SK-N-SH (cell line): Measurements from ENCODE around the gene ISCA2. TPM values are rescaled to one million over a fixed set of nuclear protein-coding genes. Genes with fewer than 3 reads are reported as not detected.

Experiments used
- CTCF ChIA-PET: fragments of 300-600, 350-600 bp; formaldehyde crosslinking; extraction: SDS; loops from one replicate; lab custom pipeline; 2021; lab: Yijun Ruan, JAX
- POLR2A ChIA-PET: fragments of 350-600 bp; sonication (Branson Sonifier 250); formaldehyde crosslinking; extraction: SDS; loops from one replicate; lab custom pipeline; 2020; ENCODE audit warnings: antibody characterized with exemption, inconsistent platforms; lab: Yijun Ruan, JAX
- DNase-seq: peaks from one replicate; pipeline ENCODE4 v3.0.0; 2012
- H2AFZ ChIP-seq: fragments of 200-600 bp; sonication (generic); 2 replicates; pipeline ENCODE4 v1.8.1; 2016; ENCODE audit warnings: antibody characterized with exemption, mild to moderate bottlenecking, low read depth
- H3F3A ChIP-seq: fragments of 200-600 bp; sonication (generic); replicated peaks from 2 replicates; pipeline ENCODE3; 2016; ENCODE audit warnings: antibody characterized with exemption, mild to moderate bottlenecking; ENCODE audit not compliant: insufficient read depth
- H3K27ac ChIP-seq, 2 experiments: fragments of 200-500 bp in 1 of 2; fragments of 200-600 bp in 1 of 2; sonication (Bioruptor generic) in 1 of 2; sonication (generic), shearing (Covaris generic) in 1 of 2; 2 replicates each; pipeline versions ENCODE4 v1.5.1 to v1.6.1; 2014 to 2016; ENCODE audit warnings: low read depth in 2 of 2, inconsistent platforms in 1 of 2, low read length in 1 of 2, mild to moderate bottlenecking in 1 of 2, mixed read lengths in 1 of 2
- H3K27me3 ChIP-seq: fragments of 200-600 bp; sonication (generic), shearing (Covaris generic); 2 replicates; pipeline ENCODE4 v1.6.1; 2016; ENCODE audit warnings: mixed run types; ENCODE audit not compliant: insufficient read depth
- H3K36me3 ChIP-seq, 2 experiments: fragments of 200-500 bp in 1 of 2; fragments of 200-600 bp in 1 of 2; sonication (Bioruptor generic) in 1 of 2; sonication (generic) in 1 of 2; replicated peaks in 1 of 2; 2 replicates each; pipeline versions ENCODE3 to v1.5.1; 2014 to 2016; ENCODE audit warnings: low read length in 1 of 2, mild to moderate bottlenecking in 1 of 2; ENCODE audit not compliant: insufficient read depth in 2 of 2, control insufficient read depth in 1 of 2
- H3K4me1 ChIP-seq, 2 experiments: fragments of 200-500 bp in 1 of 2; fragments of 200-600 bp in 1 of 2; sonication (Bioruptor generic) in 1 of 2; sonication (generic), shearing (Covaris generic) in 1 of 2; 2 replicates each; pipeline versions ENCODE4 v1.5.1 to v1.6.1; 2014 to 2016; ENCODE audit warnings: low read depth in 1 of 2, low read length in 1 of 2, mixed run types in 1 of 2; ENCODE audit not compliant: insufficient read depth in 2 of 2, control insufficient read depth in 1 of 2
- H3K4me2 ChIP-seq: fragments of 200-600 bp; sonication (generic), shearing (Covaris generic); 2 replicates; pipeline ENCODE4 v1.6.1; 2017; ENCODE audit warnings: mixed run types
- H3K4me3 ChIP-seq, 2 experiments: fragments of 200-500 bp in 1 of 2; fragments of 200-600 bp in 1 of 2; sonication (Bioruptor generic) in 1 of 2; sonication (generic), shearing (Covaris generic) in 1 of 2; 2 replicates each; pipeline versions ENCODE4 v1.5.1 to v1.8.1; 2014 to 2016; ENCODE audit warnings: low read depth in 2 of 2, inconsistent platforms in 1 of 2, low read length in 1 of 2, mild to moderate bottlenecking in 1 of 2, mixed read lengths in 1 of 2, moderate library complexity in 1 of 2
- H3K79me2 ChIP-seq: fragments of 200-600 bp; sonication (generic); 2 replicates; pipeline ENCODE4 v1.8.1; 2017; ENCODE audit warnings: mild to moderate bottlenecking; ENCODE audit not compliant: insufficient read depth
- H3K9ac ChIP-seq: fragments of 200-600 bp; sonication (generic); 2 replicates; pipeline ENCODE4 v1.6.1; 2017; ENCODE audit warnings: mixed run types
- H3K9me2 ChIP-seq: fragments of 200-600 bp; sonication (generic); 2 replicates; pipeline ENCODE4 v1.6.1; 2017; ENCODE audit warnings: mixed run types
- H3K9me3 ChIP-seq: fragments of 200-600 bp; sonication (generic); 2 replicates; pipeline ENCODE4 v1.6.1; 2017; ENCODE audit warnings: mixed run types, mild to moderate bottlenecking, moderate library complexity
- H4K20me1 ChIP-seq: fragments of 200-600 bp; sonication (generic); 2 replicates; pipeline ENCODE4 v1.6.1; 2017; ENCODE audit warnings: mild to moderate bottlenecking, mixed run types; ENCODE audit not compliant: insufficient read depth
- CHD2 ChIP-seq: fragments of 150-350 bp; IDR thresholded peaks from 2 replicates; pipeline ENCODE4 v1.6.1; 2018; ENCODE audit warnings: low read length; ENCODE audit not compliant: partially characterized antibody
- ELF1 ChIP-seq: IDR thresholded peaks from 2 replicates; pipeline ENCODE4 v1.4.0; 2012
- FOXJ3 ChIP-seq: sonication (generic); formaldehyde crosslinking; IDR thresholded peaks from 2 replicates; pipeline ENCODE4 v1.5.1; 2020; ENCODE audit warnings: mild to moderate bottlenecking, missing genetic modification reagents
- MXI1 ChIP-seq: IDR thresholded peaks from 2 replicates; pipeline ENCODE4 v1.6.1; 2012; ENCODE audit warnings: mild to moderate bottlenecking, low read depth, low read length, improper control_type of control experiment
- POLR2AphosphoS5 ChIP-seq: IDR thresholded peaks from 2 replicates; pipeline ENCODE4 v1.6.1; 2012; ENCODE audit warnings: low read depth, low read length
- RFX5 ChIP-seq: IDR thresholded peaks from 2 replicates; pipeline ENCODE4 v1.6.1; 2012; ENCODE audit warnings: mild to moderate bottlenecking, improper control_type of control experiment, low read length
- SIN3A ChIP-seq: IDR thresholded peaks from 2 replicates; pipeline ENCODE4 v1.6.1; 2012; ENCODE audit warnings: low read depth, mild to moderate bottlenecking, low read length, moderate library complexity, borderline replicate concordance
- TAF1 ChIP-seq: IDR thresholded peaks from 2 replicates; pipeline ENCODE4 v1.6.1; 2012; ENCODE audit warnings: low read depth, mild to moderate bottlenecking, low read length, moderate library complexity, borderline replicate concordance
- YY1 ChIP-seq: IDR thresholded peaks from 2 replicates; pipeline ENCODE4 v1.4.0; 2012; ENCODE audit warnings: low read depth, mild to moderate bottlenecking
- WGBS: methylation state at CpG from one replicate; pipeline ENCODE4 v1.1.6; 2017; ENCODE audit warnings: low lambda C conversion rate; 5-methylcytosine and 5-hydroxymethylcytosine counted together
- polyA plus RNA-seq, 3 experiments: library from polyadenylated mRNA; depleted of rRNA; stranded (reverse); fragments of >200 nt; gene quantifications; 2 replicates each; pipeline ENCODE4 v1.2.3, GENCODE V29; 2012
- TF ChIP-seq, protein P1 (sequence below): IDR thresholded peaks from 2 replicates; pipeline ENCODE4; 2012
- TF ChIP-seq, protein P2 (sequence below): IDR thresholded peaks from 2 replicates; pipeline ENCODE4 v1.4.0; 2012; ENCODE audit warnings: low read depth, borderline replicate concordance
- TF ChIP-seq, protein P3 (sequence below): fragments of 200-600 bp; sonication (generic); IDR thresholded peaks from 2 replicates; pipeline ENCODE4 v1.6.1; 2017; ENCODE audit warnings: antibody characterized with exemption, mild to moderate bottlenecking, moderate library complexity
- TF ChIP-seq, protein P4 (sequence below): fragments of 150-350 bp; IDR thresholded peaks from 2 replicates; pipeline ENCODE4 v1.6.1; 2016; ENCODE audit warnings: mild to moderate bottlenecking, low read depth, low read length
- TF ChIP-seq, protein P5 (sequence below): IDR thresholded peaks from 2 replicates; pipeline ENCODE4 v1.4.0; 2012; ENCODE audit warnings: low read depth

The ISCA2 gene, protein sequence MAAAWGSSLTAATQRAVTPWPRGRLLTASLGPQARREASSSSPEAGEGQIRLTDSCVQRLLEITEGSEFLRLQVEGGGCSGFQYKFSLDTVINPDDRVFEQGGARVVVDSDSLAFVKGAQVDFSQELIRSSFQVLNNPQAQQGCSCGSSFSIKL
- 37.3 and 51.9 TPM in 2 replicates for polyA plus RNA-seq (2012; rRNA removed)
- polyA plus RNA-seq (2012; cell fraction: cytosol; rRNA removed), result 57.2 and 70.6 TPM in 2 replicates
- polyA plus RNA-seq (2012; cell fraction: nucleus; rRNA removed), result 17.1 and 20.7 TPM in 2 replicates

DNA sequence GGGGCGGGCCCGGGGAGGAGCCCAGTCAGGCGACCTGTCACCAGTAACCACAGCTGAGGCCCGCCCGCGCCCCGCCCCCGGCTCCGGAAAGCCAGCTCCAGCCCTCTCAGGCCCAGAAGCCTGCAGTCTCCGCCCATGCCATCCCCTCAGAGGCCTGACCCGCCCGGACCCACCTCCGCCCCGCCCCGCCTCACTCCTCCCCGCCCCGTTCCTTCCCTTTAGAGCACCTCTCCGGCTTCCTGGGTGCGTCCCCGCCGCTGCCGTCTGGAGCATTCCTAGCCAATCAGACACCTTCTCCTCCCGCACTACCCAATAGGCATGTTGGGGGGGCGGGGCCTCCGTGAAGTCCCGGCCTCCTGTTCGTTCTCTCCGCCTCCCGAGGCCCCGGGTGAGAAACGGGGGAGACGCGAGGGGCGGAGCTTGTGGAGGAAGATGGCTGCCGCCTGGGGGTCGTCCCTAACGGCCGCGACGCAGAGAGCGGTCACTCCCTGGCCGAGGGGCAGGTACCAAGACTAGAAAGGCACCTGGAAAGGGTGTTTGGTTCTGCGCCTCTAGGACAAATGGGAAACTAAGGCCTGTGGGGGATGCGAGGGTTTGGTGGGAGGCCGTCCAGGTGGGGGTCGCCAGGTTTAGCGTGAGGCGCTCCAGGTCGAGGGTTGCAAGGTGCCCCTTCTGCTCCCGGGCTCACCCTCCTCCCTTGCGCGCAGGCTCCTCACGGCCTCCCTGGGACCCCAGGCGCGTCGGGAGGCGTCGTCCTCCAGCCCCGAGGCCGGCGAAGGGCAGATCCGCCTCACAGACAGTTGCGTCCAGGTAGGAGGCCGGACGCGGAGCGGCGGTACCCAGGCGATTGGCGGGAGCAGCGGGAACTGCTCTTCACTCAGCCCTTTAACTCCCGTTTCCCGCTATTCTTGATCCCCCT is at the start of gene ISCA2:
Gene ISCA2 (plus strand): TSS at position 423 of the 919 bp plus-strand sequence. CDS start 10 bp downstream, at position 433.
- peak; percentile 99 for DNase-seq
- H3K9me3 ChIP-seq, result no peaks in the 10 kb centered on the region
- H3K79me2 ChIP-seq, result peaks cover 40% of the 10 kb centered on the region
- under 1% methylated on average over 27 of the region's 73 CpGs for WGBS
- H3K4me1 ChIP-seq, result peaks cover 13 to 20% of the 10 kb centered on the region in 2 experiments; a peak in 3 of 4 replicates
- no peaks in the 10 kb centered on the region for H3K27me3 ChIP-seq
- ChIA-PET POLR2A (interaction anchor here (0.6 to 1.1 kb wide), 4 partner anchors 67 to 525 kb away, joined by 3 read pairs; no protein-coding TSS in a partner anchor), CTCF (interaction anchor here (0.7 to 11.1 kb wide), 5 partner anchors 9 to 190 kb away, joined by 3 to 126 read pairs (median 3); partner anchors contain the start of gene LTBP2)
- peak within 1 kb of the TSS; percentile 92 for H2AFZ ChIP-seq
- H3K4me3 ChIP-seq, result peak within 1 kb of the TSS; percentile 87 to 91
- peaks cover 9 to 10% of the 10 kb centered on the region in 2 experiments for H3K36me3 ChIP-seq
- peak; percentile 22 for TF ChIP-seq MXI1
- TF ChIP-seq, protein P1, sequence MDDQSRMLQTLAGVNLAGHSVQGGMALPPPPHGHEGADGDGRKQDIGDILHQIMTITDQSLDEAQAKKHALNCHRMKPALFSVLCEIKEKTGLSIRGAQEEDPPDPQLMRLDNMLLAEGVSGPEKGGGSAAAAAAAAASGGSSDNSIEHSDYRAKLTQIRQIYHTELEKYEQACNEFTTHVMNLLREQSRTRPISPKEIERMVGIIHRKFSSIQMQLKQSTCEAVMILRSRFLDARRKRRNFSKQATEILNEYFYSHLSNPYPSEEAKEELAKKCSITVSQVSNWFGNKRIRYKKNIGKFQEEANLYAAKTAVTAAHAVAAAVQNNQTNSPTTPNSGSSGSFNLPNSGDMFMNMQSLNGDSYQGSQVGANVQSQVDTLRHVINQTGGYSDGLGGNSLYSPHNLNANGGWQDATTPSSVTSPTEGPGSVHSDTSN, result 0 out of 2 replicates have a peak, but pooled peaks have one; percentile 13
- peak; percentile 70 for TF ChIP-seq ELF1
- peak; percentile 79 for TF ChIP-seq POLR2AphosphoS5
- TF ChIP-seq RFX5, result no peak; the same call in 1 of the 2 replicates
- peak; percentile 75; the same call in 1 of the 2 replicates for TF ChIP-seq TAF1
- TF ChIP-seq, protein P2, sequence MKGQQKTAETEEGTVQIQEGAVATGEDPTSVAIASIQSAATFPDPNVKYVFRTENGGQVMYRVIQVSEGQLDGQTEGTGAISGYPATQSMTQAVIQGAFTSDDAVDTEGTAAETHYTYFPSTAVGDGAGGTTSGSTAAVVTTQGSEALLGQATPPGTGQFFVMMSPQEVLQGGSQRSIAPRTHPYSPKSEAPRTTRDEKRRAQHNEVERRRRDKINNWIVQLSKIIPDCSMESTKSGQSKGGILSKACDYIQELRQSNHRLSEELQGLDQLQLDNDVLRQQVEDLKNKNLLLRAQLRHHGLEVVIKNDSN, result 0 out of 2 replicates have a peak, but pooled peaks have one; percentile 45
- TF ChIP-seq, protein P3, sequence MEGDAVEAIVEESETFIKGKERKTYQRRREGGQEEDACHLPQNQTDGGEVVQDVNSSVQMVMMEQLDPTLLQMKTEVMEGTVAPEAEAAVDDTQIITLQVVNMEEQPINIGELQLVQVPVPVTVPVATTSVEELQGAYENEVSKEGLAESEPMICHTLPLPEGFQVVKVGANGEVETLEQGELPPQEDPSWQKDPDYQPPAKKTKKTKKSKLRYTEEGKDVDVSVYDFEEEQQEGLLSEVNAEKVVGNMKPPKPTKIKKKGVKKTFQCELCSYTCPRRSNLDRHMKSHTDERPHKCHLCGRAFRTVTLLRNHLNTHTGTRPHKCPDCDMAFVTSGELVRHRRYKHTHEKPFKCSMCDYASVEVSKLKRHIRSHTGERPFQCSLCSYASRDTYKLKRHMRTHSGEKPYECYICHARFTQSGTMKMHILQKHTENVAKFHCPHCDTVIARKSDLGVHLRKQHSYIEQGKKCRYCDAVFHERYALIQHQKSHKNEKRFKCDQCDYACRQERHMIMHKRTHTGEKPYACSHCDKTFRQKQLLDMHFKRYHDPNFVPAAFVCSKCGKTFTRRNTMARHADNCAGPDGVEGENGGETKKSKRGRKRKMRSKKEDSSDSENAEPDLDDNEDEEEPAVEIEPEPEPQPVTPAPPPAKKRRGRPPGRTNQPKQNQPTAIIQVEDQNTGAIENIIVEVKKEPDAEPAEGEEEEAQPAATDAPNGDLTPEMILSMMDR, result no peak
- peak; percentile 70 for TF ChIP-seq CHD2
- TF ChIP-seq, protein P4, sequence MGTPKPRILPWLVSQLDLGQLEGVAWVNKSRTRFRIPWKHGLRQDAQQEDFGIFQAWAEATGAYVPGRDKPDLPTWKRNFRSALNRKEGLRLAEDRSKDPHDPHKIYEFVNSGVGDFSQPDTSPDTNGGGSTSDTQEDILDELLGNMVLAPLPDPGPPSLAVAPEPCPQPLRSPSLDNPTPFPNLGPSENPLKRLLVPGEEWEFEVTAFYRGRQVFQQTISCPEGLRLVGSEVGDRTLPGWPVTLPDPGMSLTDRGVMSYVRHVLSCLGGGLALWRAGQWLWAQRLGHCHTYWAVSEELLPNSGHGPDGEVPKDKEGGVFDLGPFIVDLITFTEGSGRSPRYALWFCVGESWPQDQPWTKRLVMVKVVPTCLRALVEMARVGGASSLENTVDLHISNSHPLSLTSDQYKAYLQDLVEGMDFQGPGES, result peak; percentile 69
- TF ChIP-seq YY1, result peak; percentile 93
- TF ChIP-seq, protein P5, sequence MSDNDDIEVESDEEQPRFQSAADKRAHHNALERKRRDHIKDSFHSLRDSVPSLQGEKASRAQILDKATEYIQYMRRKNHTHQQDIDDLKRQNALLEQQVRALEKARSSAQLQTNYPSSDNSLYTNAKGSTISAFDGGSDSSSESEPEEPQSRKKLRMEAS, result 0 out of 2 replicates have a peak, but pooled peaks have one; percentile 10
- TF ChIP-seq SIN3A, result peak; percentile 77; the same call in 1 of the 2 replicates
- no peak for TF ChIP-seq FOXJ3 (CRISPR knock-in tag)
- no peaks in the 10 kb centered on the region for H4K20me1 ChIP-seq
- H3K27ac ChIP-seq, result peak within 1 kb of the TSS; percentile 56 to 80
- H3K9me2 ChIP-seq, result no peaks in the 10 kb centered on the region
- peak within 1 kb of the TSS; percentile 96 for H3K4me2 ChIP-seq
- H3K9ac ChIP-seq, result peak within 1 kb of the TSS; percentile 76
- peaks cover 49% of the 10 kb centered on the region for H3F3A ChIP-seq
